HUES6 (cell line): Measurements from ENCODE around the gene CADM1.

ENCODE experiments used
- H3K27ac ChIP-seq: 2 replicates; pipeline ENCODE4 v1.7.0; 2013; ENCODE audit warnings: low read depth, mild to moderate bottlenecking, low read length, inconsistent platforms
- H3K27me3 ChIP-seq: 2 replicates; pipeline ENCODE4 v1.6.1; 2013; ENCODE audit warnings: low read length; ENCODE audit not compliant: control insufficient read depth, insufficient read depth
- H3K36me3 ChIP-seq: 2 replicates; pipeline ENCODE4 v1.6.1; 2013; ENCODE audit warnings: low read length; ENCODE audit not compliant: control insufficient read depth, insufficient read depth
- H3K4me1 ChIP-seq: 2 replicates; pipeline ENCODE4 v1.6.1; 2013; ENCODE audit warnings: low read length; ENCODE audit not compliant: control insufficient read depth, insufficient read depth
- H3K4me3 ChIP-seq: 2 replicates; pipeline ENCODE4 v1.5.1; 2013; ENCODE audit warnings: low read depth, low read length
- H3K9ac ChIP-seq: one replicate; pipeline ENCODE4 v1.6.1; 2013; ENCODE audit warnings: mild to moderate bottlenecking, low read length
- H3K9me3 ChIP-seq: 2 replicates; pipeline ENCODE4 v1.6.1; 2013; ENCODE audit warnings: low read depth, low read length; ENCODE audit not compliant: control insufficient read depth, insufficient read depth

The CADM1 gene

GRCh38 chr11:115447273-115447864 is 56.8 kb downstream of the CADM1 start:
- H3K27ac ChIP-seq: no peak overlapping the region
- H3K9me3 ChIP-seq: peaks cover 14% of the 10 kb centered on the region
- no peaks in the 10 kb centered on the region for H3K27me3 ChIP-seq
- no peak overlapping the region for H3K4me3 ChIP-seq
- no peaks in the 10 kb centered on the region for H3K4me1 ChIP-seq
- no peak overlapping the region for H3K9ac ChIP-seq
- H3K36me3 ChIP-seq: no peaks in the 10 kb centered on the region

DNA sequence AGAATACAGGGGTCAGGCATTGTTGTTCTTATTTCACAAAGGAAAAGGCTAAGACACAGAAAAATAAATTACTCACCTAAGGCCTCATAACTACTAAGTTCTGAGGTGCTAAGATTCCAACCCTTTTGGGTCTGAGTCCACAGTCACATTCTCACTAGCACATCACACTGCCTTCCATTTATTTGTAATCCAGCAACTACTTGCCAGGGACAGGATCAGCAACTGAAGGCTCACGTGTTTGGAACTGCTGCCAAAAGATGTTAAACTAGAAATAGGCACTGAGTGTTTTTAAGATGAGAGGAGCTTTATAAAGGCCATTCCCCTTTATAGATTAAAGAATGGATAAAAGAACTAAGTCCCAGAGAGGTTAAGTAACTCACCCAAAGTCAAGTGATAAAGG is 58.0 kb downstream of the CADM1 start:
- Histone ChIP-seq H3K4me1 (no peaks in the 10 kb centered on the region), H3K27ac (no peak overlapping the region), H3K36me3 (no peaks in the 10 kb centered on the region), H3K4me3 (no peak overlapping the region), H3K27me3 (no peaks in the 10 kb centered on the region), H3K9ac (no peak overlapping the region), H3K9me3 (peaks cover 14% of the 10 kb centered on the region)

DNA sequence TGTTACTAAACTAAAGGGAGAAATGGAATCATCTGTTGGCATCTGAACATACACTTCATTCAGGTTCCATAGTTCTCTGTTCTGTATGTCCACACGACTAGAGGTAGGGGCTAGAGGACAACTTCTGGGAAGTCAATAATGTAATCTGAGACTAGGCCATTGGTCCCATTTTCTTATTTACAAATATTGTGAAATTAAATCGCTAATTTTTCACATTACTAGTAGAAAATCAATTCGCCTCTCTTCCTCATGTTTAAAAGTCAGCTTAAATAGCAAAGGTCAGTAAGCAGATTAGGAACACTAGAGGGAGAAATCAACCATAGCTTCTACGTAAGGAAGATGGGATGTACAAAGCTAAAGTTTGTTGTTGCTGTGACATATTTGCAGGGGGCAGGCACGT is 59.7 kb downstream of the CADM1 start:
- no peak overlapping the region for H3K27ac ChIP-seq
- H3K27me3 ChIP-seq: no peaks in the 10 kb centered on the region
- H3K9me3 ChIP-seq: peaks cover 14% of the 10 kb centered on the region
- H3K9ac ChIP-seq: no peak overlapping the region
- H3K4me1 ChIP-seq: 0 out of 2 replicates have a peak, but pooled peaks cover under 1% of the 10 kb centered on the region
- H3K36me3 ChIP-seq: no peaks in the 10 kb centered on the region
- H3K4me3 ChIP-seq: no peak overlapping the region

DNA sequence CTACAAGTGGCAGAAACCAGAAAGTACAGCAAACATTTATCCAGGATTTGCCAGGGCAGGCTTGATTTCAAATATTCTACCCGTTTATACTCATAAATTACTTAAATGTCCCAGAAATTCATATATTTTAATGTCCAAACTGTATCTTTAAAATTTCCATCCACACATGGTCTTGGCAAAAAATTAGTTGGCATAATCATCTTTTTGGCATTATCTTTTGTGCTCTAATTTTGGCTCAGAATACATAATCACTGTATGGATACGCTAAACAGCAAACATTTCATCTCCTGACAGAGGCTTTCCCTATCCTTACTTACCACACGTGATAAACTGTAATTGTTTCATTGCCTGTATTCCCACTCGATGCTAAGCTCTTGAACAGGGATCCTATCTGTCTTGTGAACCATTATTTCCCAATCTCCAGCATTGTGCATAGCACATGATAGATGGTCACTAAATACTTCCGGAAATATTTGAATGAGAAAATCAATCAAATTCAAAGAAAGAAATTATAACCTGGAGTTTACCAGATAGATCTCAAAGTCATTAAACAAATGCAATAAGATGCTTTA is 64.2 kb downstream of the CADM1 start:
- H3K4me3 ChIP-seq: no peak overlapping the region
- H3K27me3 ChIP-seq: no peaks in the 10 kb centered on the region
- no peaks in the 10 kb centered on the region for H3K36me3 ChIP-seq
- no peak overlapping the region for H3K9ac ChIP-seq
- H3K9me3 ChIP-seq: no peaks in the 10 kb centered on the region
- no peak overlapping the region for H3K27ac ChIP-seq
- peaks cover 10% of the 10 kb centered on the region for H3K4me1 ChIP-seq

DNA sequence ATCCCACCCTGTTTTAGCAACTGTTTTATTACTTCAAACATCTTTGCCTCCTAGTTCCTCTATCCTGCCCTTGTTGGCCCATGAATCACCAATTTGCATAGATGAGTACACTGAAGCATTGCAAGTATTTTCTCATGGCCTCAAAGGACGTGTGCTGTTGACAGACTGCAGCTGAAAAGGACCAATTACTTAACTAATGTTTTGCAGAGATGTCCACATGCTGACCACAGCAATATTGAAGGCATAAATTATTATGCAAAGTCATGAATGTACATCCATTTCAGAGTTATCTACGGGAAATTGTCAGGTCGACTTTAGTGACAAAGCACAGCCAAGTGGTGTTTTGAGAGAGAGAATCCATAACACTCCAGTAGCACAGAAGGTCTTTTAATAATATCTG is 64.8 kb downstream of the CADM1 start:
- Histone ChIP-seq H3K4me3 (no peak overlapping the region), H3K36me3 (no peaks in the 10 kb centered on the region), H3K27ac (no peak overlapping the region), H3K9ac (no peak overlapping the region), H3K4me1 (peaks cover 10% of the 10 kb centered on the region), H3K27me3 (no peaks in the 10 kb centered on the region), H3K9me3 (no peaks in the 10 kb centered on the region)

GRCh38 chr11:115437902-115438575 is 66.2 kb downstream of the CADM1 start:
- no peaks in the 10 kb centered on the region for H3K36me3 ChIP-seq
- no peak overlapping the region for H3K4me3 ChIP-seq
- H3K9ac ChIP-seq: no peak overlapping the region
- peaks cover 10% of the 10 kb centered on the region for H3K4me1 ChIP-seq
- no peaks in the 10 kb centered on the region for H3K9me3 ChIP-seq
- no peak overlapping the region for H3K27ac ChIP-seq
- no peaks in the 10 kb centered on the region for H3K27me3 ChIP-seq

GRCh38 chr11:115430345-115430744 is 73.9 kb downstream of the CADM1 start:
- no peaks in the 10 kb centered on the region for H3K4me1 ChIP-seq
- H3K27me3 ChIP-seq: no peaks in the 10 kb centered on the region
- H3K9me3 ChIP-seq: no peaks in the 10 kb centered on the region
- H3K36me3 ChIP-seq: no peaks in the 10 kb centered on the region
- no peak overlapping the region for H3K27ac ChIP-seq
- no peak overlapping the region for H3K9ac ChIP-seq
- H3K4me3 ChIP-seq: no peak overlapping the region

DNA sequence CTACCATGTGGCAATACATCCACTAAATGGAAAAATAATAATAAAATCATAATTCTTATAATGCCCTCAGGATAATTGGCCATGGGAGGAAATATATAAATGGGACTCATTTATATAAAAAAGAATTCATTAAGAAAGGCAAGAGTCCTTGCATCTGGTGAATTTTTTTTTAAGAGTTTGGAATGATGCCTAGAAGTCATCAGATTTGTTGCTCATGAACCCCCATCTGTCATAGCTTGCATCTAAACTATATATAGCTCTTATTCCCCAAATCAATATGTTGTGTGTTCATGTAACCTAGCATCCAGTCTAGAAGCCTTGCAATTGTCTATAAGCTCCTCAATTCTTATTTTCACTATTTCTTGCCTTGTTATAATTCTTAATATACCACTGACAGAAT is 75.9 kb downstream of the CADM1 start:
- Histone ChIP-seq H3K9ac (no peak overlapping the region), H3K4me3 (no peak overlapping the region), H3K27ac (no peak overlapping the region), H3K36me3 (no peaks in the 10 kb centered on the region), H3K4me1 (peaks cover 9% of the 10 kb centered on the region), H3K9me3 (no peaks in the 10 kb centered on the region), H3K27me3 (no peaks in the 10 kb centered on the region)

GRCh38 chr11:115425816-115426215 is 78.4 kb downstream of the CADM1 start:
- Histone ChIP-seq H3K27ac (no peak overlapping the region), H3K4me1 (peaks cover 18% of the 10 kb centered on the region), H3K36me3 (no peaks in the 10 kb centered on the region), H3K9ac (no peak overlapping the region), H3K9me3 (no peaks in the 10 kb centered on the region), H3K4me3 (no peak overlapping the region), H3K27me3 (no peaks in the 10 kb centered on the region)

DNA sequence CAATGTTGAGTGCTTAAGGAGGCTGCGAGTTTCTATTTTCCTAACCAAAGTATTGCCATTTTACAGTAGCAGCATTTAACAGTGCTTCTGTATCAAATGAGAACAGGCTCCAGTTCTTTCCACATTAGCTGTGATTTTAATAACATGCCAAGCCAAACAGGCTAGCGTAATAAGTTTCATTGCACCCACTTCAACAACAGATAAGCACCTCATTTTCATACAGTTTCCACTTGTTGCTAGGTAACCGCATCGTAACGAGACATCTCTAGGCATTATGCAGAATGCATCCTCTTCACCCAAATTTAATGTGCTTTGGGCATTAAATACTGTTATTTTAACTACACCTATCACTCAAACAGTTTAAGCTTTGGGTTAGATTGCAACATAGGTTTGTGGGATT is 79.0 kb downstream of the CADM1 start:
- no peaks in the 10 kb centered on the region for H3K9me3 ChIP-seq
- no peaks in the 10 kb centered on the region for H3K36me3 ChIP-seq
- H3K27me3 ChIP-seq: no peaks in the 10 kb centered on the region
- H3K4me1 ChIP-seq: peaks cover 18% of the 10 kb centered on the region
- H3K27ac ChIP-seq: no peak overlapping the region
- no peak overlapping the region for H3K4me3 ChIP-seq
- H3K9ac ChIP-seq: no peak overlapping the region

GRCh38 chr11:115423728-115424459 is 80.3 kb downstream of the CADM1 start:
- H3K27ac ChIP-seq: no peak overlapping the region
- peaks cover 18% of the 10 kb centered on the region for H3K4me1 ChIP-seq
- no peaks in the 10 kb centered on the region for H3K9me3 ChIP-seq
- H3K27me3 ChIP-seq: no peaks in the 10 kb centered on the region
- no peak overlapping the region for H3K9ac ChIP-seq
- no peak overlapping the region for H3K4me3 ChIP-seq
- H3K36me3 ChIP-seq: no peaks in the 10 kb centered on the region
